Keratinocyte (primary cell): ENCODE results near the gene NSUN3. TPM values are rescaled to one million over a fixed set of nuclear protein-coding genes. Genes with fewer than 3 reads are reported as not detected.

ENCODE experiments used
- DNase-seq: peaks from one replicate; pipeline ENCODE4 v3.0.0-alpha.2; 2011; ENCODE audit warnings: low read depth, missing footprints, low spot score
- FAIRE-seq: peaks from 2 replicates; lab custom pipeline; 2011; peaks lifted over from hg19 to GRCh38; lab: Jason Lieb, UNC
- H2AFZ ChIP-seq: 2 replicates; pipeline ENCODE4 v1.6.0; 2012; ENCODE audit warnings: low read length, control low read depth, inconsistent platforms; ENCODE audit not compliant: control insufficient read depth
- H3K27ac ChIP-seq: 2 replicates; pipeline ENCODE4 v1.5.1; 2011; ENCODE audit warnings: low read length; ENCODE audit not compliant: control insufficient read depth, insufficient read depth
- H3K27me3 ChIP-seq: 3 replicates; pipeline ENCODE4 v1.6.0; 2011; ENCODE audit warnings: low read length; ENCODE audit not compliant: control insufficient read depth, insufficient read depth; ENCODE audit errors: extremely low read depth
- H3K36me3 ChIP-seq, 2 experiments: 2 replicates in 1 of 2; 3 replicates in 1 of 2; pipeline ENCODE4 v1.5.1; 2011; ENCODE audit warnings: low read length in 2 of 2, mild to moderate bottlenecking in 1 of 2; ENCODE audit not compliant: control insufficient read depth in 2 of 2, insufficient read depth in 2 of 2; ENCODE audit errors: extremely low read depth in 1 of 2
- H3K4me1 ChIP-seq: 3 replicates; pipeline ENCODE4 v1.5.1; 2011; ENCODE audit warnings: low read length; ENCODE audit not compliant: control insufficient read depth, insufficient read depth; ENCODE audit errors: extremely low read depth
- H3K4me2 ChIP-seq: 3 replicates; pipeline ENCODE4 v1.6.0; 2011; ENCODE audit warnings: low read depth, low read length; ENCODE audit not compliant: control insufficient read depth, insufficient read depth; ENCODE audit errors: extremely low read depth
- H3K4me3 ChIP-seq, 3 experiments: fragments of 200-600 bp in 1 of 3; sonication (generic) in 1 of 3; 2 replicates in 2 of 3; 3 replicates in 1 of 3; pipeline ENCODE4 v1.5.1; 2011 to 2016; ENCODE audit warnings: low read length in 3 of 3, mild to moderate bottlenecking in 3 of 3, control low read depth in 2 of 3, inconsistent platforms in 1 of 3, low read depth in 1 of 3, mixed read lengths in 1 of 3, mixed run types in 1 of 3, moderate library complexity in 1 of 3; ENCODE audit not compliant: control insufficient read depth in 2 of 3, insufficient read depth in 2 of 3; ENCODE audit errors: extremely low read depth in 1 of 3
- H3K79me2 ChIP-seq: 2 replicates; pipeline ENCODE4 v1.6.0; 2012; ENCODE audit warnings: low read length; ENCODE audit not compliant: control insufficient read depth, insufficient read depth
- H3K9ac ChIP-seq: 3 replicates; pipeline ENCODE4 v1.6.0; 2011; ENCODE audit warnings: low read length; ENCODE audit not compliant: control insufficient read depth, insufficient read depth; ENCODE audit errors: extremely low read depth
- H3K9me1 ChIP-seq: 3 replicates; pipeline ENCODE4 v1.6.0; 2011; ENCODE audit warnings: low read length; ENCODE audit not compliant: control insufficient read depth, insufficient read depth; ENCODE audit errors: extremely low read depth
- H3K9me3 ChIP-seq: 2 replicates; pipeline ENCODE4 v1.5.1; 2012; ENCODE audit warnings: low read depth, low read length; ENCODE audit not compliant: control insufficient read depth
- H4K20me1 ChIP-seq: 3 replicates; pipeline ENCODE4 v1.6.0; 2011; ENCODE audit warnings: low read length; ENCODE audit not compliant: control insufficient read depth, insufficient read depth; ENCODE audit errors: extremely low read depth
- CTCF ChIP-seq, 3 experiments: IDR thresholded peaks in 1 of 3; conservative IDR thresholded peaks in 1 of 3; optimal IDR thresholded peaks in 1 of 3; 2 replicates in 2 of 3; 3 replicates in 1 of 3; pipeline versions ENCODE3 to v1.5.1; 2011; ENCODE audit warnings: low read length in 3 of 3, mild to moderate bottlenecking in 3 of 3, moderate library complexity in 2 of 3, control low read depth in 1 of 3, inconsistent platforms in 1 of 3; ENCODE audit not compliant: insufficient read depth in 2 of 3; ENCODE audit errors: extremely low read depth in 1 of 3
- EZH2 ChIP-seq: IDR thresholded peaks from one replicate; pipeline ENCODE4 v1.6.1; 2012; ENCODE audit warnings: inconsistent platforms, mild to moderate bottlenecking, low read length, moderate library complexity
- dilution Hi-C: fragments of 300-500 bp; cut with MboI; formaldehyde crosslinking; loops from one replicate; pipeline ENCODE4 v1.7.0; 2020; ENCODE audit warnings: low sequenced_read_pairs; ENCODE audit not compliant: extremely low pct_ligation_motif_present
- polyA plus RNA-seq, 5 experiments: library from polyadenylated mRNA; depleted of rRNA in 3 of 5; stranded (reverse) in 3 of 5; stranded (forward) in 1 of 5; unstranded in 1 of 5; fragments of >200 nt; gene quantifications; 1 replicate in 1 of 5; 2 replicates in 3 of 5; 3 replicates in 1 of 5; pipeline versions ENCODE4 v1.2.1 to v1.2.3, GENCODE V29; 2011 to 2012; ENCODE audit warnings: missing spikeins in 2 of 5, low read depth in 1 of 5, low replicate concordance in 1 of 5

NSUN3 gene
- polyA plus RNA-seq, 1 donor (not counting 4 experiments of a cell fraction or from before 2014, with no cell fraction given), result 6.4 TPM

GRCh38 chr3:94046533-94046932 lies 16.3 kb upstream of the NSUN3 start:
- dilution Hi-C loops, result no loop called here
- no peaks in the 10 kb centered on the region for H3K36me3 ChIP-seq

GRCh38 chr3:94049267-94049666 lies 13.6 kb upstream of the NSUN3 start:
- TF ChIP-seq CTCF (optimal IDR thresholded peaks at IDR 0.05 in 1 of 3, IDR thresholded peaks at IDR 0.05 in 1 of 3, conservative IDR thresholded peaks at IDR 0.05 in 1 of 3; ENCODE audit: extremely low read depth in 1 of 3, insufficient read depth in 2 of 3, low read length in 3 of 3) (no peak), EZH2 (no peak)

More at GRCh38 chr3:94046533-94046932, 16.3 kb upstream of the NSUN3 start:
- Histone ChIP-seq H3K4me2 (no peak overlapping the region), H3K27ac (no peak overlapping the region), H3K9me1 (no peaks in the 10 kb centered on the region), H3K4me3 (no peak overlapping the region), H3K27me3 (no peaks in the 10 kb centered on the region), H3K4me1 (no peaks in the 10 kb centered on the region), H3K9ac (no peak overlapping the region), H2AFZ (no peak overlapping the region), H3K79me2 (no peaks in the 10 kb centered on the region), H4K20me1 (no peaks in the 10 kb centered on the region), H3K9me3 (no peaks in the 10 kb centered on the region)
- TF ChIP-seq CTCF (optimal IDR thresholded peaks at IDR 0.05 in 1 of 3, IDR thresholded peaks at IDR 0.05 in 1 of 3, conservative IDR thresholded peaks at IDR 0.05 in 1 of 3; ENCODE audit: extremely low read depth in 1 of 3, insufficient read depth in 2 of 3, low read length in 3 of 3) (no peak), EZH2 (no peak)
- DNase-seq, result no peak
- FAIRE-seq, result no peak

More at GRCh38 chr3:94049267-94049666, 13.6 kb upstream of the NSUN3 start:
- no peak for DNase-seq
- H3K79me2 ChIP-seq, result no peaks in the 10 kb centered on the region
- H3K27ac ChIP-seq, result no peak overlapping the region
- dilution Hi-C loops, result no loop called here
- H4K20me1 ChIP-seq, result no peaks in the 10 kb centered on the region
- H3K9ac ChIP-seq, result no peak overlapping the region
- no peaks in the 10 kb centered on the region for H3K9me3 ChIP-seq
- no peak overlapping the region for H3K4me3 ChIP-seq
- no peaks in the 10 kb centered on the region for H3K4me1 ChIP-seq
- H3K4me2 ChIP-seq, result no peak overlapping the region
- no peak for FAIRE-seq
- no peak overlapping the region for H2AFZ ChIP-seq
- H3K36me3 ChIP-seq, result no peaks in the 10 kb centered on the region
- no peaks in the 10 kb centered on the region for H3K9me1 ChIP-seq
- no peaks in the 10 kb centered on the region for H3K27me3 ChIP-seq
